Skin epidermis (tissue), 12 donors: ENCODE results near the gene HCAR1.
"Not testable (repeated sequence)": the region's sequence is repeated elsewhere in the genome, so short reads cannot be mapped to it uniquely, and the experiment has no call there.

ENCODE experiments used
- H3K27ac ChIP-seq, 21 experiments: fragments of 200-600 bp; sonication (generic) in 11 of 21; one replicate each; pipeline ENCODE4 v1.5.0; 2020; ENCODE audit warnings: mild to moderate bottlenecking in 3 of 21, inconsistent platforms in 2 of 21, moderate library complexity in 2 of 21
- H3K4me3 ChIP-seq, 7 experiments: fragments of 200-600 bp; sonication (generic) in 2 of 7; one replicate each; pipeline ENCODE4 v1.5.0; 2020; ENCODE audit warnings: inconsistent platforms in 2 of 7, mild to moderate bottlenecking in 2 of 7, moderate library complexity in 1 of 7

HCAR1 gene

GRCh38 chr12:122724641-122725243 lies 5.9 kb downstream of the HCAR1 start:
- no peak overlapping the region for H3K4me3 ChIP-seq

GRCh38 chr12:122722387-122722786 lies 8.3 kb downstream of the HCAR1 start:
- peak overlapping the region in 5 of 21 experiments; percentile 7 to 81 (median 74) for H3K27ac ChIP-seq

More at GRCh38 chr12:122724641-122725243, 5.9 kb downstream of the HCAR1 start:
- H3K27ac ChIP-seq: no peak overlapping the region

GRCh38 chr12:122721057-122721545 lies 9.5 kb downstream of the HCAR1 start:
- Histone ChIP-seq H3K4me3 (no peak overlapping the region), H3K27ac (peak overlapping the region in 18 of 21 experiments; percentile 11 to 81 (median 52))

More at GRCh38 chr12:122722387-122722786, 8.3 kb downstream of the HCAR1 start:
- H3K4me3 ChIP-seq: no peak overlapping the region

DNA sequence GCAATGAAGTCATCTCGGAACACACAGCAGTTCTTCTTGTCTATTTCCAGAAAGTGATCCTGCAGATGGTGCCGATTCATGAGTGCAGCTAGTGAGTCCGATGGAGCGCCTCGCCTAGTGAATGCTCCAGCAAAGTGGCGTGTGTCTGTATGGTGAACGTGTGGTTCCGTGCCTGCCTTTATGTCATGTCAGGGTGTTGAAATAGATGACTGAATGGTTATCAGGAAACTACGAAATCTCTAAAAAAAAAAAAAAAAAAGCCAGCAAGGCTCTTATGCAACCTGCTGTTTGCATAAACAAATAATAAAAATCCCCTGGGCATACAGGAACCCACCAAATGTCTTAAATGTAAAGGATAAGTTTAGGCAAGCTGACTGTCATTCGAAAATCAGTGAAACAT lies 14.0 kb downstream of the HCAR1 start, which contains the start of gene HCAR3:
Gene HCAR3, minus strand, starts transcription at position 154 of the 400 bp plus-strand sequence. Its CDS starts 74 bp downstream, at position 80.
- peak within 1 kb of the TSS in 2 of 7 experiments; percentile 6 to 16 for H3K4me3 ChIP-seq
- peak within 1 kb of the TSS in 3 of 21 experiments; percentile 5 to 27 (median 19) for H3K27ac ChIP-seq

GRCh38 chr12:122715211-122715610 lies 15.4 kb downstream of the HCAR1 start:
- peak overlapping the region in 1 of 21 experiments; percentile 72 for H3K27ac ChIP-seq
- H3K4me3 ChIP-seq: peak overlapping the region in 2 of 7 experiments; percentile 2 to 9

- Histone ChIP-seq H3K4me3 (peak overlapping the region in 3 of 7 experiments; percentile 6 to 31 (median 13)), H3K27ac (peak overlapping the region in 11 of 21 experiments; percentile 26 to 72 (median 59))
Observed at GRCh38 chr12:122713491-122714188, 17.0 kb downstream of the HCAR1 start.

GRCh38 chr12:122711266-122711665 lies 19.4 kb downstream of the HCAR1 start:
- H3K4me3 ChIP-seq, H3K27ac ChIP-seq: not testable (repeated sequence)

DNA sequence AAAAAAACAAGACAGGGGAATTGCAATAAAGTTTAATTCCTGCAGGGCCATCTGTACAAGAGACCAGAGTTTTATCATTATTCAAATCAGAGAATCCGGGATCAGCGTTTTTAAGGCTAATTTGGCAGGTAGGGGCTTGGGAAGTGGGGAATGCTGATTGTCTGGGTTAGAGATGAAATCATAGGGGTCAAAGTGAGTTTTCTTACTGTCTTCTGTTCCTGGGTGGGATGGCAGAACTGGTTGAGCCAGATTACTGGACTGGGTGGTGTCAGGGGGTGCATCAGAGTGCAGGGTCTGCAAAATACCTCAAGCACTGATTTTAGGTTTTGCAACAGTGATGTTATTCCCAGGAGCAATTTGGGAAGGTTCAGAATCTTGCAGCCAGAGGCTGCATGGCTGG lies 20.3 kb downstream of the HCAR1 start:
- not testable (repeated sequence) for H3K4me3 ChIP-seq, H3K27ac ChIP-seq

DNA sequence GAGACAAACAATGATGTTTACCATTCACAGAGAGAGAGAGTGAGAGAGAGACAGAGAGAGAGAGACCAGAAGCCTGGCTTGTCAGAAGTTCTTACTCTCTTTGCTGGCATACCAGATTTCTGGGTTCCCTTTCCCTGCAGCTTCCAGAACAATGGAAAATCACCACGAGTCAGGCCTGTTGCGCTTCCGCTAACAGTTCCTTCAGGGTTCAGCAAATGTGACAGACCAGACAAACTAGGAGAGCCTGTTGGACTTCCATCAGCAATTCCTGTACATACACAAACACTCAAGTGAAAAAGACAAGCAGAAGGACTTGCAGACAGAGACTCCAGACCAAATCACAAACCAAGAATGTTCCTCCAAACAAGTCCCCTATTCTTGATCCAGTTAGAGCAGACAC lies 21.4 kb downstream of the HCAR1 start:
- H3K4me3 ChIP-seq, H3K27ac ChIP-seq: not testable (repeated sequence)

DNA sequence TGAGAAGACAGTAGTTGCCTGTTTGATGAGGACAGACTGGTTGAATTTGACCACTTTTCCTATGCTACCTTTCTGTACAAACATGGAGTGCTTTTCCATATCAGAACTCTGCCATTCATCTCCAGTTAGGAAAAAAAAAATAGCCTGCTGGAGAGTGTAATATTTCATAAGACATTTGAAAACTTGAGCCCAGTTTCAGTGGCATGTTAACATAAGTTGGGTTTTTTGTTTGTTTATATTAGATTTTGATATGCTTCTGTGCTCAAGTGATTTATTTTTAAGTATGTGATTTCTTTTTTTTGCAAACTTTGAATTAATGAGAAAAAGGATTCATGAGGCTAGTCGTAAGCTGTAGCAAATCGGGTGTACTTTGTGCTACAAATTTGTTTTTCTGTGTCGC lies 26.8 kb downstream of the HCAR1 start:
- H3K27ac ChIP-seq, H3K4me3 ChIP-seq: not testable (repeated sequence)

- Histone ChIP-seq H3K4me3 (peak within 1 kb of the TSS in 5 of 7 experiments; percentile 0 to 30 (median 13)), H3K27ac (peak within 1 kb of the TSS in 13 of 21 experiments; percentile 2 to 65 (median 37))
Observed at GRCh38 chr12:122702890-122703611, 27.6 kb downstream of the HCAR1 start, which contains the start of gene HCAR2. HCAR2 (minus strand) TSS chr12:122703357; CDS start chr12:122703283, 74 bp downstream.

DNA sequence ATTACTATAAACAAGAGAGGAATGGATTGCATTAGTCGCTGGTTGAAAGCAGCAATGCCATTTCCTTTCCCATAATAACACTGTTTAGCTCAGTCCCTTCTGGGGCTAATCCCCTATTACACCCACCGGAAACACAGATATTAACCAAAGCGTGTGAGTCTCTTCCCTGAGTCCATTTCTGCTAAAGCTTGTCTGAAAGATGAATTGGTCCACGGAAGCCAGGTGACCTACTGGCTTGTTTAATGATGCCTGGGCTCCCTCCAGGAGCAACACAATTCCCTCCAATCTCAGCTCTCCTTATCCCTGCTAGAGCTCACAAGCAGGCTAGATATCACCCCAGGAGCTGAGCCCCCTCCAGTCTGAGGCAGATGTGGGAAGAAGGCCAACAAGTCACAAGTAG lies 29.2 kb downstream of the HCAR1 start:
- peak overlapping the region in 5 of 7 experiments; percentile 0 to 30 (median 19) for H3K4me3 ChIP-seq

DNA sequence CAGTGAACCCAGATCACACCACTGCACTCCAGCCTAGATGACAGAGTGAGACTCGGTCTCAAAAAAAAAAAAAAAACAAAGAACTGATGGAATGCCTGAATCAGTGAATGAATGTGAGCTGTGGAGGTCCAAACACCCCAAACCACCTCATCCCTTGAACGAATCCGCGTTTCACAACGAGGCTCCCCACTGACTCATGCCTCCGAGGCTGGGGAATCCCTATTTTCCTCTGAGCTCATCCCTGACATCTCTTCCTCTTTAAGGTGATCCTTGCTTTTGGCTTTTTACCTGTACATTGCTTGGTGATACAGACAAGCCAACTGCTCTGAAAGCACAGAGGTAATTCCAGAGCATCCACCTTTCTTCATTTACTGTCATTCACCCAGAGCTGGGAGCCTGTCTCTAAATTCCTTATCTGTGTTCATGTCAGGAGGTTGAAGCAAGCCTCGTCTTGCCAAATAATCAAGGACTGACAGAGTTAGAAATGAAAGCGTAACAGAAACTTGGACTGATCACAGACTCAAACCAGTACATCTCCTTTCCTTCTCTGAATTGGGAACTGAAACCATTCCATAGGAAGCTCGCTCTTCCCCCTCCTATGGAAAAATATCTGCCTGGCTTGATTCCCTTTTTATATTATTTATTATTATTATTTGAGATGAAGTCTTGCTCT lies 30.5 kb downstream of the HCAR1 start:
- H3K27ac ChIP-seq: peak overlapping the region in 10 of 21 experiments; percentile 39 to 73 (median 58)
- peak overlapping the region in 2 of 7 experiments; percentile 18 to 30 for H3K4me3 ChIP-seq

More for the DNA sequence above, 29.2 kb downstream of the HCAR1 start:
- H3K27ac ChIP-seq: peak overlapping the region in 8 of 21 experiments; percentile 2 to 72 (median 37)

- not testable (repeated sequence) for H3K4me3 ChIP-seq, H3K27ac ChIP-seq
Observed at GRCh38 chr12:122696922-122697321, 33.7 kb downstream of the HCAR1 start.

- Histone ChIP-seq H3K4me3 (no peak overlapping the region), H3K27ac (no peak overlapping the region)
Observed at GRCh38 chr12:122691566-122691965, 39.1 kb downstream of the HCAR1 start.

- Histone ChIP-seq H3K4me3 (no peak overlapping the region), H3K27ac (no peak overlapping the region)
Observed at GRCh38 chr12:122688291-122688690, 42.4 kb downstream of the HCAR1 start.

GRCh38 chr12:122687086-122687485 lies 43.6 kb downstream of the HCAR1 start:
- Histone ChIP-seq H3K27ac (no peak overlapping the region), H3K4me3 (no peak overlapping the region)

DNA sequence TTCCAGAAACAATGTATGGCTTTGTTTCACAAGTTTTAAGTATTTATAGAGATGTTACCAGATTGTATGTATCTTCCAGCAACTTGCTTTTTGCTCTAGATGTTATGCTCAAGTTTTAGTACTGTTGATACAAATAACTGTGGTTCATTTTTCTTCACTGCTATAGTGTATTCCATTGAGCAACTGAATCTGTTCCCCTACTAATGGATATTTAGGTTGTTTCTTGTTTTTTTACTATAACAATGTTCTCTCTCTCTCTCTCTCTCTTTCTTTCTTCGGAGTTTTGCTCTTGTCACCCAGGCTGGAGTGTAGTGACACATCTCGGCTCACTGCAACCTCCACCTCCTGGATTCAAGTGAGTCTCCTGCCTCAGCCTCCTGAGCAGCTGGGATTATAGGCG lies 44.1 kb downstream of the HCAR1 start:
- Histone ChIP-seq H3K4me3 (no peak overlapping the region), H3K27ac (no peak overlapping the region)

GRCh38 chr12:122684297-122684813 lies 46.3 kb downstream of the HCAR1 start:
- H3K4me3 ChIP-seq: no peak overlapping the region
- H3K27ac ChIP-seq: no peak overlapping the region
